HG02759 (cell line): ENCODE measurements around the gene BZW2.
A peak's percentile ranks its signal among the peaks of the same experiment; 100 is the strongest.

Experiments
- ATAC-seq: cut with Tn5 transposase; IDR thresholded peaks from one replicate; pipeline ENCODE4 v1.9.1; 2021; ENCODE audit warnings: mild to moderate bottlenecking, moderate library complexity; ENCODE audit not compliant: unreplicated experiment

Gene BZW2

DNA sequence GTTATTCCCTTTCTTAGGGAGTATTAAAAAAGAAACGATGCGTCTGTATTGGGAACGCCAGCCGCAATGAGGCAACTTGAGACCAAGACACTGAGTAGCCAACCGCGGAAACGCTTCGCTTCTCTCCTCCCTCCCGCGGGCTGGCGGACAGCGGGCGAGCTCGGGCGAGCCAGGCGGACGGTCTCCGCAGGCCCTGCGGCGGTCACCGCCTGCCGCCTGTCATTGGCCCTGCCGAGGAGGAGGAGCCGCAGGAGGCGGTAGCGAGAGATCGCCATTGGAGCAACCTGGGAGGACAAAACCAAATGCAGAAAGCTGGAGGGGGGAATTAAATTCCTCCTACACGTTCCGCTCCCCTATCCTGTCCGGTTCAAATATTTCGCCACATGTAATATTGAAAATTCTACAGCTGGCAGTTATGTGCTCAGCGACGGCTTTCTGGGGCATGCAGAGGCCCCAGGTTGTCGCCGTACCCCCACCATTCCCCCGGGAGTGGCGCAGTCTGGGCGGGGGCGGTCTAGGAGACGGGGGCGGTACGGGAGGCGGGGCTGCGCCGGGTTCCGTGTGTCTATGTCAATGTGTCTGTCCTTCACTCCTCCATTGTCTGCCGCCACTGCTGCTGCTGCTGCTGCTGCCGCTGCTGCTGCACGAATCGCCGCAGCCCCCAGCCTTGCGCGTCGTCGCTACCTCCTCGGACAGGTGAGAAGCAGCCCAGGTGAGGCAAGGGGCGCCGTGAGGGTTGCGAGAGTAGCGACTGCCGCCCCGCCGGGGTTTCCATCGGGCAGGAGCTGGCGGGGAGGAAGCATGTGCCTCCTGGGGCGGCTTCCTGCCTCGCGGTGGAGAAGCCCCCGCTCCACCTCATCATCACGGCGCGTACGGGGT is at the start of gene BZW2, which contains the start of gene ANKMY2:
Gene BZW2 (plus strand): TSS at position 589 of the 879 bp plus-strand sequence. CDS start 19,263 bp downstream, outside the sequence.
Gene ANKMY2 (minus strand): TSS at position 162 of the 879 bp plus-strand sequence. CDS start 181 bp downstream, outside the sequence.
- peak; percentile 97 for ATAC-seq

- no peak for ATAC-seq
These were observed 48.0 kb upstream of the BZW2 start for GRCh38 chr7:16598015-16598414.

DNA sequence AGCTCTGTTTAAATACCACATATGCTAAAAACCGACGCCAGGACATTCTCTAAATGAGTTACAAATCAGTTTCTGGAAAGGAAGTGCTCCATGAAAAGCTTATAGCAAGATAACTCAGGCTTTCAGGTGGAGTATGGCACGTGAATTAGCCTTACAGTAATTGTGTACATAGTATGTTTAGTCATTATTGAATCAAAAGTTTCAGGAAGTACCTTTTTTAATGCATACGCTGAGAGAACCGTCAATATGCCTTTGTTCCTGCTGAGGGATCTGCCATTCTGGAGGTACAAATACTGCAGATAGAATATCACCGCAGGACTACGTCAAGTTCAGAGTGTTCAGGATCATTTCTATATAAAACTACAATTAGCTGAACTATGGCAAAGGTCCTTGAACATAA is 46.1 kb upstream of the BZW2 start:
- no peak for ATAC-seq

GRCh38 chr7:16603633-16604032 is 42.3 kb upstream of the BZW2 start:
- ATAC-seq = no peak

DNA sequence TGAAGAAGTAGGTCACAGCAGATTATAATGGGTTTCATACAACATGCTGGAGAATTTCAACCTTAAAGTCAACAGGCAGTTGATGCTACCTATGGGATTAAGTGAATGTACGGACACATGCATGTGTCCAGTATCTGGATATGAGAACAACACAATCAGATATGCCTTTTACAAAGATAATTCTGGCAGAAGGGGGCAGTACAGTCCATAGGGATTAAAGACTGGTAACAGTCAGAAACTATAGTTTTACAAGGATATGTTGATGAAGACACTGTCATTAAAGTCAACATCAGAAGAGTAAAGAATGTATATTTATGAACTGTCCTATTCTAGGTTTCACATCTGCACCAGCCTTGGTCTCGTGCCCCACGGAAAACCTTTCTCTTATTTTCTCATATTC is 41.9 kb upstream of the BZW2 start:
- no peak for ATAC-seq

DNA sequence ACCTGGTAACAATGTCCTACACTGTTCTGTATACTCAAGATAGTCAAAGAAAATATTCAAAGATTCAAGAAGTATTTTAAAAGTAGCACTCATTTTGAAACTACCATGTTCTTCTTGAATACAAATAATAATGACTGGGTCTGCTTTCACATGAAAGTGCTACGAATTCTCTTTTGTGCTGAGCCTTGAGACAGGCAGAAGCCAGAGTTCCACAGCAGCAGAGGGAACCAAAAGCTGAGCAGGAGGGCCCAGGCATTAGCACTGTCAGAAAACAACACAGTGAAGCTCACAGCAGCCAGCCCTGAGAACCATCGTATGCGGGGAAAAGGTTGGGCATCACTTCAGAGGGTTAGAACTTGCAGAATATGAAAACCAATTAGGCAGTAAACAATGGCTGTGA is 39.3 kb upstream of the BZW2 start:
- no peak for ATAC-seq

DNA sequence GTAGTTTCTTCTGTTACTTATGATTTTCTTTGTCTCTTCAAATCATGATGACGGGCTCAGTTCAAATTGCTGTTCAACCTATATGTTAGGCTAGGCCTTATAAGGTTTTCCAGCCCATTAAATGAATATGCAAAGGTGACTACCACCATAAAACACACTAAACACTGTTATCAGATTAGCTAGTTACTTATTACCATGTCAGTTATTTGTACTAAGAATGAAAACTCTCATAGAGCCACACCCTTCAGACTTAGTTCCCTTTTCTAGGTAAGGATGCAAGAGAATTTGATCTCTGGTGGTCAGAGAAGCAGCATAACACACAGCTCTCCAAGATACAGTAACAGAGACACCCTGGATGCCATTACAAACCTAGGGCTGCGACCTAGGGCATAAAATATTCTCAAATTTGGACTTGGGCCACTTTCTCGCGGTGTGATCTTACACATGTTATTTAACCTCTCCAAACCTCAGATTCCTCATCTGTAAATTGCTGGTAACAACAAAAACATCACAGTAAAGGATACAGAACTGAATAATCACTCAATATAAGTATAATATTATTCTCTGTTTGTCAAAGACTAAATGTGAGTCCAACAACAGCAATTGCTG is 36.0 kb upstream of the BZW2 start:
- peak; percentile 89 for ATAC-seq

DNA sequence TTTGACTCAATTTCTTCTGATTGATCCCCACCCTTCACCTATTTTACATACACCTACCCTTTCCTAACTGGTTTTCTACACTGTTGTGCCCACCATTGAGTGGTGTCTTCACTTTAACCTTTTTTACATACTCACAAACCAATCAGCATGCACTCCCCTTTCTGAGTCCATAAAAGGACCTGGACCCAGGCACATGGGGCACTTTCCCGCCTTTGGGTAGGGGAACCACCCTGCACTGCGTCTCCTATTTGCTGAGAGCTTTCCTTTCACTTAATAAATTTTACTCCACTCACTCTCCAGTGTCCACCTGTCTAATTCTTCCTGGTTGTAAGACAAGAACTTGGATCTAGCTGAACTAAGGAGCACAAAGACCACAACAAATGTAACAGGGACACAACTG is 34.3 kb upstream of the BZW2 start:
- ATAC-seq = no peak

GRCh38 chr7:16615228-16615627 is 30.8 kb upstream of the BZW2 start:
- ATAC-seq = no peak

- no peak for ATAC-seq
These were observed 29.9 kb upstream of the BZW2 start for GRCh38 chr7:16616122-16616521.

GRCh38 chr7:16616542-16616941 is 29.4 kb upstream of the BZW2 start:
- ATAC-seq = no peak

GRCh38 chr7:16619979-16620408 is 26.0 kb upstream of the BZW2 start:
- peak; percentile 89 for ATAC-seq

- no peak for ATAC-seq
These were observed 19.6 kb upstream of the BZW2 start for GRCh38 chr7:16626388-16626787.

DNA sequence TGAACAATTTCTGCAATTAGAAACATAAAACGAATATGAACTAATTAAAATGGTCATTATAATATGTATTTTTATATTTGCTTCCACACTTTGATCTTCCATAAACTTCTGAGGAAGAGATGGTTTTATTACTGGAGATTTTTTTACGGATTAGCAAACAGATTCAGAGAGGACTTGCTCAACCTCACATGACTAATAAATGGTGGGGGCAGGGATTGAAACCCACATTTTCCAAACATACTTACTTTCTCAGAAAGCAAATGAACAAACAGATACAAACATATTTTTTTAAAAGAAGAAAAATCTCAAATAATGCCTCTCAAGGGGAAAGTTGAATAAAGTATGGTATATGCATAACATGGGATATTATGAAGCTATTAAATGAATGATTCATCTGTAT is 18.7 kb upstream of the BZW2 start:
- ATAC-seq = no peak

- no peak for ATAC-seq
These were observed 15.3 kb upstream of the BZW2 start for GRCh38 chr7:16630654-16631053.

DNA sequence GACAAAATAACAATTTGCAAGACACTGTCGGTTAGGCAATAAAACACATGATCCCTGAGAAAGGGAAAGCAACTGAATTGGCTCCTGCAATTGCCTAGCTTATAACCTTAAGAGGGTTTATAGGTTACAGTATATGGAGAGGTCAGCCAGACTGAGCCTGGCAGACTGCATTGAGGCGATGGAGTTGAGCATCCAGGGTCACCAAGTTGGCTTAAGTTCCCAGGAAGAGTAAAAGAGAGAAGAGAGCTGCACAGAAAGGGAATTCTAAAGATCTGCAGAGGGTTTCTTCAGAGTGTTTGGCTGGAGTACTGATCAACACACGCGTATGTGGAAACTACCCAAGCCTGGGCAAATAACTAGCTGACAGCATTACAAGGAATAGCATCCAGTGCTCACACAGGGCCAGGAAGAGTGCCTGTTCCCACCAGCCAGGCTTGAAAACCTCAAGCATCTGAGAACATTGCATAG is 11.7 kb upstream of the BZW2 start:
- ATAC-seq = no peak

DNA sequence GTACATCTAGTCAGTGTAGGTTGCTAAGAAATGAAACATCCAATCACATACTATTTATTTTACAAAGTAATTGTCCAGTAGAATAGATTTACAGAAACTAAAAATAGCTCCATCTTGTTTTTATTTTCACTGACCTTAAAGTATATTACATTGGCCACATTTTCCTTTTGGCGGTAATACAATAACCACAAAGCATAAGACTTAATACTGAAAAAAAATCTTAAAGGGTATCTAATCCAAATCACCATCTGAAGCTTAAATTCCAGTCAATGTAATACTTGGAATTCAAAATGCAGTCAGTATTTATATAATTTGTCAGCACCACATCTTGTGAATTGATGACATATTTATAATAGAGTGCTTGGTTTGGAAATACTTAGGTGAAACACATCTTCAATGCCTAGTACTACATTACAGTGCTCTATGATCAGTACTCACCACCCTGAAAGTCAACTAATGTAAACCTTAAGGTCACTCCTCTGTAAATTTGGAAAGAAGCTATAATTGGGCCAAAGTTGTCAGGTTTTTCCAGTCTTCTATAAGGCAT is 9.4 kb upstream of the BZW2 start:
- ATAC-seq = no peak

DNA sequence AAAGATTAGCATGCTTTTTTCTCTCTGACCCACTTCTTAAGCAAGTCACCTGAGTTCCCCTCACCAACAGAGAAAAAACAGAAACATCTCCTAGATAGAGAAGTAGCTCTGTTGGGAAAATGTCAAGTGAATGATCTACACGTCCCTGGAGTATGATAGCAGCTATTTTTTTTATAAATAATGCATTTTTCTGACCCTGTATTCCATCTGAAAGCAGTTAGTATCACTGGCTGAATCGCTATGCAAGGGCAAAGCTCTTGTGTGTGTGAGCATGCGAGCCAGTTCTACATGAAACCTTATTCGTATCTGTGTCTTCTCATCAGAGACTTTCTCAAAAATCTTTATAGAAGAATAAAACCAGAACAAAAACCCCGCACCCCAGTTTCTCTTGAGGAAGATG is 8.6 kb upstream of the BZW2 start:
- ATAC-seq = no peak

DNA sequence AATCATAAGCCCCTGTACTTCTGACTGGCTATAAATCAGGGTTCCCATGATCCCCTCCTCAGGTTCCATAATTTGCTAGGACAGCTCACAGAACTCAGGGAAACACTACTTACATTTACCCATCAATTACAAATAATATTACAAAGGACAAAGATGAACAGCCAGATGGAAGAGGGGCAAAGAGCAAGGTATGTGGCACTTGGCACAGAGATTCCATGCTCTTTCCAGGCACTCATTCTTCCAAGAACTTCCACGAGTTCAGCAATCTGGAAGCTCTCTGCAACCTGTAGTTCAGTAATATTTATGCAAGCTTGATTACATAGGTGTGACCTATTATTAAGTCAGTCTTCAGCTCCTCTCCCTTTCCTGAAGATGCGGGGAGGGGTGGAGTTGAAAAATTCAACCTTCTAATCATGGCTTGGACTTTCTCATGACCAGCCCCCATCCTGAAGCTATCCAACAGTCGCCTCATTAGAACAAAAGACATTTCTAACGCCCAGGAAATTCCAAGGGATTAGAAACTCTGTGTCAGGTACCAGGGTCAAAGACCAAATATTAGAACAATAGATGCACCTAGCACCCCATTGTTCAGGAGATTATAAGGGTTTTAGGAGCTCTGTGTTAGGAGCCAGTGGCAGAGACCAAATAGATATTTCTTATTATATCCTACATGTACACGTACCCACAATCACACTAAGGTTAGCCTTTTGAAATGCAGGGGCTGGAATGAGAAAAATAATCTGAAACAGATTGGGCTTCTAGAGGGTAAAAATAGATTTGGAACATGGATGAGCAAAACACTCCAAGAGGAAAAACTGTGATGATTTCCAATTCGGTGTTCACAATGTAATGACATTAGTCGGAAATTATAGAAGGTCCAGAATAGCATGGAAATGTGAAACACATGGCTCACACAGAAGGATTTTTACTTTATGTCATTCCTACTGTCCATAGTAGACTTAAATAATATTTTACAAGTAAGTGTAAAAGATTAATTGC is 7.4 kb upstream of the BZW2 start:
- no peak for ATAC-seq

DNA sequence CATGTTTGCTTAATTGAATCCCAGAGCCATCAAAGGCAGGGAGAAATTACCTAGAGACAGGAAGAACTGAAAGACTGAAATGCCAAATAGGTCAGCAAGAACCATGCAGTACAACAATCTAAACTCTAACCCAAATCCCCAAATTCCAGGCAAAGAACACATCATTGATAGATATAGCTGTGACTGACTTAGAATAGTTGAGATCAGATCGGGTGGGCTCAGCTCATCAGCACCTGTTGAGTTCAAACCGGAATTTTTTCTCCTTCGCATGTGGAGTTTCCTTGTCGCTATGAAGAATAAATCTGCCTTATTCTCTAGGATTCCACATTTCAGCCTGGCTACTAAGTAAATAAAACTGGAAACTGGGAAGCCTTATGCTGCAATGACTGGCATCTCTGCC is 1.8 kb upstream of the BZW2 start:
- ATAC-seq = no peak
